ENCODE measurements around the gene FAM151A.

GRCh38 chr1:54599211-54599823, 24.0 kb downstream of the FAM151A start:
- TF ChIP-seq EP300 (IDR thresholded peaks at IDR 0.05) = no peak
- TF ChIP-seq POLR2AphosphoS5 (IDR thresholded peaks at IDR 0.05) = no peak
- no peak for TF ChIP-seq CTCF (IDR thresholded peaks at IDR 0.05)
